C1 segment of cervical spinal cord (tissue), 14 donors: ENCODE data around the gene CPXM2.
A peak's percentile ranks its signal among the peaks of the same experiment; 100 is the strongest.

Experiments
- DNase-seq, 14 donors: peaks; one replicate each; lab custom pipeline; 2025; lab: John Stamatoyannopoulos, UW

The CPXM2 gene

GRCh38 chr10:123870260-123870659, 21.3 kb downstream of the CPXM2 start:
- DNase-seq, result peak in 1 of 14 donors; percentile 24

- no peak for DNase-seq
Measured at GRCh38 chr10:123869020-123869414, 22.6 kb downstream of the CPXM2 start.

DNA sequence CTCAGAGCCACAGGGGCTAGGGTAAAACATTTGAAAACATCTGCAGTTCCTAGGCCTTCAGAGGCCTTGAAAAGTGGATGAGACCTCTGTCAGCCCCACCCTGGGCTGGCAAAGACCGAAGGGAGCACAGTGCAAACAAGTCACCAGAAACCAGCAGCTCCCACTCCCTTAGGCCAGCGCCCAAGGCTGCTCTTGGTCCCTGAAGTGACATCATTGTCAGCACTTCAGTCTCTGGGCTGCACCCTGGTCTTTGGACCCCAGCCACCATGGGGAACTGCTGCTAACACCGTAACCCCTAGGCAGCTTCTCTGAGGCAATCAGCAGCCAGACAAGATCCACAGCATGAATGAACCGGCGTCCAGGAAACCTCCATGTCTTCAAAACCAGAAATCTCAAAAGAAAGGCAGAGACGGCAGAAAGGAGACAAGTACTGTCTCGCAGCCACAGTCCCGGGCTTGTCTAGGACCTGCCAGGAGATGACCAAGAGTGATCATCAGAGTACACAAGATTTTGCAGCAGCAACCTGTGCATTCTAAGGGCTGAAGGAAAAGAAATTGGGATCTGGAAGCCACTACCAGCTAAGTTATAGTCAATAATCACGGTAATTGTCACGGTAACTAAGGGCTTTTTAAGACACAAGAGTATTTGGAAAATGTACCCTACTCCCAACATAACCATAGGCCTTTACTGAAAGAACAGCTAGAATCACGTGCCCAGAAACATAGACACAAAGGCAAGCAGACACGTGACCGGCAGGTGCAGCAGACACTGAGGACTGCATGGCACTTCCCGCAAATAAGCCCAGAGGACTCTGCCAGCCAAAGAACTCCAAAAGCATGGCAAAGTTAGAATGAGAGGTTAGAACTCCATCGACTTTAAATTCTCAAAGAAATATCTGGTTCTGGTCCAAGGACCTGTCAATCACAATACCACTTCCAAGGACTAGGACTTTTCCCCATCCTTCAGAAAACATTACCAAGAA, 23.3 kb downstream of the CPXM2 start:
- DNase-seq, result no peak

- no peak for DNase-seq
Measured at GRCh38 chr10:123865880-123866279, 25.7 kb downstream of the CPXM2 start.

DNA sequence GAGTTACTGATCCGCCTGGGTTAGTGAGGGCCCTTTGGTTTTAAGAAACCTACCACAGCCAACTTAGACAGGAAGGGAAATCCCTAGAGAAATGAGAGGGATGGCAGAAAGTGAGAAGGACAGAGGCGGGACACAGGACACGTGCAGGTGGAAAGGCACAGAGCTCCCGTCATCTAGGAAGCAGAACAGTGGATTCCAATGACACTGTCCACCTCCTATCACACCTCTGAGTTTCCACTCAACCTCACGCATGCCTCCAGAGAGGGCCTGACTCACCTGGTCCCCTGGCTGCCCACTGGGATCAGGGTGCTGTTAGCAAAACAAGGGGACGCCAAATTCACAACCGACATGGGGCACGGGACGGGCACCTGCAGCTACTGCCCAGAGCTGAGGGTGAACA, 26.3 kb downstream of the CPXM2 start:
- no peak for DNase-seq

- no peak for DNase-seq
Measured at GRCh38 chr10:123864923-123865322, 26.7 kb downstream of the CPXM2 start.

GRCh38 chr10:123863721-123864482, 27.7 kb downstream of the CPXM2 start:
- DNase-seq, result no peak

DNA sequence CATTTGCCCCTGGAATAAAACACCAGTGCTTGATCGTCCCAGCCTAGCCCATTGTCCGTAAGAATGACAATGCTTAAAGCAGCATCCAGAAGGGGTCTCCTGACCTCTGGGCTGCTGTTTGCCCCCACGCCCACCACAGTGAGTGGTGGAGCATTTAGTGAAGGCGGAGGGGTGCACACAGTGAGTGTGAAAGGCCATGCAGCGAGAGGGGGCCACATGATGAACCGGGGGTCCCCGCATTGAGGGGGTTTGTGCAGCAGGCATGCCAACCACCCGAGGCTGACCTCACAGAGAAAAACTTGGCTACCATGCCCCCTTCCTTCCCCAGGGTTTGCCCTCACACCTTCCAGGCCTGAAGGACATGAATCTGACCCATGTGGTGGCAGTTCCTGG, 28.4 kb downstream of the CPXM2 start:
- no peak for DNase-seq

DNA sequence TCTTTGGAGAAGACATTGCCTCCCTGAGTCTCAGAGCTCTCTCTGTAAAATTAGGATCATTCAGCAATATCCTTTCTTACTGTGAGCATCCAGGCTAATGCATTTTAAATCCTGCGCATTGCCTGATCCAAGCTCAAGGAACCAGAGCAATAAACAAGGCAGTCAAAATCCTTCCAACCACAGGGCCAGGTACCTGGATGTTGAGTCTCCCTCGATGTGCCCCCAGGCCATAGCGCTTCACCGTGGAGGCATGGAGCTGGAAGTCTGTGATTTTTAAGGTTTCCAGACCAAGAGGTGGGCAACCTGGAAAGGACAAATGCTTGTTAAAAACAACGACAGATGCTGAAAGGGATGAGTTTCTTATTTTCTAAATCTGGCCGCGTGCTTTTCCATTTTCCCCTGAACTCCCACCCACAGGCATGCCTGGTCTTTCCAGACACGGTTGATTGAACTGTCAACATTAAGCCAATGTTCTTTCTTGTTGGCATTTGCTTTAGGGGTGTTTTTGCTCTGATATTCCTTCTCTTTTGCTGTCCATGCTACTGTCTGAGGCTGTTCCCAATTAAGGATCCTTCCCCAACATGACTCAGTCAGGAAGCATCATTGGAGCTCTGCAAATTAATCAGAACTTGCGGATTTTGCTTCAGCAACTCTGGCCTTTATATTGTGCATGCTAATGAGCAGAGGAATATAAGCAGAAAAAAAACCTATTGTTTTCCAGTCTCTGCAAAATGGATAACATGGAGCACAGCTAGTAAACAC, 29.0 kb downstream of the CPXM2 start:
- DNase-seq, result no peak

GRCh38 chr10:123860856-123861255, 30.8 kb downstream of the CPXM2 start:
- DNase-seq, result no peak

- DNase-seq, result no peak
Measured at GRCh38 chr10:123860209-123860608, 31.4 kb downstream of the CPXM2 start.

DNA sequence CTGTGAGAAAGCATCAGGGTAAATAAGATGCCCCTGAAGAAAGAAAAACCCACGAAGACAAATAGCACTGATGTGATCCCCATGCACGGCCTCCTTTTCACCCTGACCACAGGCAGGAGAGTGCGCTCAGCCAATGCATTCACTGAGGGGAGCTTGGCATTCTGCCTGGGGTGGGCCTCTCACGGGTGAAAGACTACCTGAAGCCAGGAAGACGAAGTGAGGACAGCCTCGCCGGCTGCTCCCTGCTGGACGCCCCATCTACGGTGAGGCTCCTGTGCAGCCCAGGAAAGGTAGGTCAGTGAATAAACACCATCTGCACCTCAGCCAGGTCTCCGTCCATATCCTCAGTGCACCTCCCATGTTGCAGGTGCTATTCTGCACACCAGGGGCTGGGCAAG, 32.0 kb downstream of the CPXM2 start:
- DNase-seq, result no peak

- DNase-seq, result no peak
Measured at GRCh38 chr10:123858907-123859652, 32.5 kb downstream of the CPXM2 start.

DNA sequence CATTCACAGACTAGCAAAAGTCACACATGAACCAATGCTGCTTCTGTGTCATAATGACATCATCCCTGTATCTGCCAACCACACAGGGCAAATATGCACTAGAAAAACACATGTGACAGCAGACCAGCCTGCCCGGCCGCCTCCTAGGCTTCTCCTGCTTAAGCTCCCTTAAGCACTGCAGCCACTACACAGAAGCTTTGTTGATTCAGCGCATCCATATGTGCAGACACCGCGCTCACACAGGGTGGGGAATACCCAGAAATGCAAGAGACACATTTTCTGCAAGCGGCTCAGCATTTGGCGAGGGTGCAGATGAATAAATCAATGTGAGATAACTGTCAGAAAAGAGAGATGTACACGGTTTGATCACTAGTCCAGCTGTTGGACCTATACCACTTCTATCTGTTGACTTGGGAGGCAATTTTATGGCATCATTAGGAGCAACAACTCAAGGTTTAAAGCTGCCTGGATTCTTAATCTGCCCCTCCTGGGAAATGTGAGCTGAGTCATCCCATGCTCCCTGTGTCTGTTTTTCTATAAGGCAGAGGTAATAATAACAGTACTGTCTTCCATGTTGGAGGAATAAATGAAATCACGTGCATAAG, 33.4 kb downstream of the CPXM2 start:
- no peak for DNase-seq

- DNase-seq, result no peak
Measured at GRCh38 chr10:123857616-123858015, 34.0 kb downstream of the CPXM2 start.

DNA sequence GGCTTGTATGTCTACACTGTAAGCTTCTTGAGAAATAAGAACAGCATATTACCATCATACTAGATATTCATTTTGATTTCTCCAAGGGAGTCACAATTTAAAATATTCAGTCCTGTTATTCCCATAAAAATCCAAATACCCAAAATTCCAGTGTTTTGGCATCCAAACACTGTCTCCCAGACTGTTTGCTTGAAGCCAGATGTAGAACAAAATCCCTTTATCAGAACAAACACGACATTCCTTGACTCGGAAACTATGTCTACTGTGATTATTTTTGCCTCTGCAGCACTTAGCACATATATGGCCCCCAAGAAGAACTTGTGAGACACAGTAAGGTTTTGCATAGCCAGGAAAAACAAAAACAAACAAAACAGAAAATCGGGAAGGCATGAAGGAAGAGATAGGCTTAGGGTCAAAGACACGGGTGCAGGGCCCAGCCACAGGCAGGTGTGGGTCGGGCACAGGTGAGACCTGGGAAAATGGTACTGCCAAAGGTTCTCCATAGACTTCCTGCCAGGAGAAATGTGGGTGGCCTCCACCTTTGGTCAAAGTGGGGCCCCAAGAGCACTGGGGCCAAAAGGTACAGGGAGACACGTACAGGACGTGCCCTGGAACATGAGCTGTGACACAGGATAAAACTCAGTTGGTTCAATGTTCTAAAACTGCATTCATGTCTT, 36.5 kb downstream of the CPXM2 start:
- DNase-seq, result no peak

- no peak for DNase-seq
Measured at GRCh38 chr10:123854498-123854897, 37.1 kb downstream of the CPXM2 start.

DNA sequence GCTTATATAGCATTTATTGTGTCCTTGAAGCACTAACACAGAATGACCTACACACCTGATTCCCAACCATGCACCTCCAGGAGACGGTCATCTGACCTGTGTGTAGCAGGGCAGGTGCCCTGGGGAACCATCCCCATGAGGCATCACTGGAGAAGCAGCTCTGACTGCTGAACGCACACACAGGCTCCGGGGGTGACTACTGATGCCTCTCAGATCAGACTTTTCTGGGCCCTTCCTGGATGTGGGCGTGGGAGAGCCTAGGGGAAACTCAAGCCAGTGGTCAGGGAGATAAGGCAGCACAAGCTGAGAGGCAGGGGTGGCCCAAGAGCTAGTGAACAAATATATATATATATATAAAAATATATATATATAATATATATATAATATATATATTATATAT, 37.6 kb downstream of the CPXM2 start:
- DNase-seq, result no peak

- DNase-seq, result no peak
Measured at GRCh38 chr10:123852411-123852951, 39.1 kb downstream of the CPXM2 start.
